ENCODE data around the gene ADRA1B. TPM values are rescaled to one million over a fixed set of nuclear protein-coding genes. Genes with fewer than 3 reads are reported as not detected.
"Not testable (repeated sequence)": the region's sequence is repeated elsewhere in the genome, so short reads cannot be mapped to it uniquely, and the experiment has no call there.

ADRA1B gene
- total RNA-seq, 2 donors from 2014 or later, result 0.32 to 0.69 TPM

DNA sequence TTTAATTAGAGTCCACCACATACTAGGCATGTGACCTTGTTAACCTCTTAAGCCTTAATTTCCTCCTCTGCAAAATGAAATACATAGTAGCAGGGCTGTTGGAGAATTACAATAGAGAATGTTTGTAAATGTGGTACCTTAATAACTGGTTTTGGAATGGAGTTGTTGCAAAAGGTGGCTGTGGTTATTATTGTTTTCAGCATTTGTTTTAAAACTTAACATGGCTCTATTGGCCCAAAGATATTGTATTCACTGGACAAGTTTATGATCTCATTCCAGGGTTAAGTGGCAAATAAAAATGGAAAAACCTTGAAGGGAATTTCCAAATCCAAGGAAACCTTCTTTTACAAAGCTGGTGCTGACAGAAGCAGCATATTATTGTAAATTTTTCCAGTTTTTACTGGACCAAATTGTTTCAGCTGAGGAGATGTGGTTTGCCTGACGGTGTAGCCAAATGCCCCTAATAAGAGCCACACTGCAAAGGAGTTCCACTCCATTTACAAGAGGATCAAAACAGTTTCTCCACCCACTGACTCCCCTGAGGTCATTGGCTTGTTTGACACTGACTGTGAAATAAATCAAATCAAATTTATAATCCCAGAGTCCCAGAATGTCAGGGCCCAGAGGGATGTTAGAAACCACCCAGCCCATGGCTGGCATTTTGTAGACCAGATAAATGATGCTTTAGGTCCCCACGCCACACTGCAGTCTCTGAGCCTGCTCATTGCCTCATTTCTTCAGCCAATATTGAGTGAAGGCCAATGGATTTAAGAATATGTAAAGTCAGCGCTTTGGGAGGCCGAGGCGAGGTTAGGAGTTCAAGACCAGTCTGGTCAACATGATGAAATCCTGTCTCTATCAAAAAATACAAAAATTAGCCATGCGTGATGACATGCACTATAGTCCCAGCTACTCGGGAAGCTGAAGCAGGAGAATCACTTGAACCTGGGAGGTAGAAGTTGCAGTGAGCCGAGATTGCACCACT lies 45.2 kb downstream of the ADRA1B start:
- H3K4me3 ChIP-seq, result no peak overlapping the region
- DNase-seq, result no peak
- H3K9ac ChIP-seq (ENCODE audit: low read depth in 2 of 2, low read length in 2 of 2), result no peak overlapping the region
- no peak overlapping the region for H3K27ac ChIP-seq
- no peaks in the 10 kb centered on the region for H3K36me3 ChIP-seq
- TF ChIP-seq, protein P1, sequence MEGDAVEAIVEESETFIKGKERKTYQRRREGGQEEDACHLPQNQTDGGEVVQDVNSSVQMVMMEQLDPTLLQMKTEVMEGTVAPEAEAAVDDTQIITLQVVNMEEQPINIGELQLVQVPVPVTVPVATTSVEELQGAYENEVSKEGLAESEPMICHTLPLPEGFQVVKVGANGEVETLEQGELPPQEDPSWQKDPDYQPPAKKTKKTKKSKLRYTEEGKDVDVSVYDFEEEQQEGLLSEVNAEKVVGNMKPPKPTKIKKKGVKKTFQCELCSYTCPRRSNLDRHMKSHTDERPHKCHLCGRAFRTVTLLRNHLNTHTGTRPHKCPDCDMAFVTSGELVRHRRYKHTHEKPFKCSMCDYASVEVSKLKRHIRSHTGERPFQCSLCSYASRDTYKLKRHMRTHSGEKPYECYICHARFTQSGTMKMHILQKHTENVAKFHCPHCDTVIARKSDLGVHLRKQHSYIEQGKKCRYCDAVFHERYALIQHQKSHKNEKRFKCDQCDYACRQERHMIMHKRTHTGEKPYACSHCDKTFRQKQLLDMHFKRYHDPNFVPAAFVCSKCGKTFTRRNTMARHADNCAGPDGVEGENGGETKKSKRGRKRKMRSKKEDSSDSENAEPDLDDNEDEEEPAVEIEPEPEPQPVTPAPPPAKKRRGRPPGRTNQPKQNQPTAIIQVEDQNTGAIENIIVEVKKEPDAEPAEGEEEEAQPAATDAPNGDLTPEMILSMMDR (IDR thresholded peaks at IDR 0.05), result no peak
- H3K27me3 ChIP-seq, result no peaks in the 10 kb centered on the region
- no peaks in the 10 kb centered on the region for H3K9me3 ChIP-seq
- intact Hi-C loops (cut with DNase I), result no loop called here
- H3K4me1 ChIP-seq, result no peaks in the 10 kb centered on the region

DNA sequence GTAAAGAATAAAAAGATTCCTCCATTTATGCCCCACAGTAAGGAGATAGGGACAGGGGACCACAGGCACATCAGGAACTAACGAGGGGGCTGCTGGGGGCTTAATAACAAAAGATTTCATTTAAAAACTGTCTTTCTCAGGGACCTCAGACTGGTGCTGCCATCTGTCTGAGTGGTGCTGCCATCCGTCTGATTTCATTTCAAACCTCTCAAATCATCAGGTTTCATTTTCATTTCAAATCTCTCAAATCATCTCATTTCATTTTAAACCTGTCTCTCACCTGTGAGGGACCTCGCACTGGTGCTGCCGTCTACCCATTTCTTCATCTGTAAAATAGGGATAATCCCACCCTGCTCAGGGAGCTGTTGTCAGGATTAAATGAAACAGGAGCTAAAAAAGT lies 45.9 kb downstream of the ADRA1B start:
- H3K36me3 ChIP-seq, result no peaks in the 10 kb centered on the region
- no peaks in the 10 kb centered on the region for H3K9me3 ChIP-seq
- no peak overlapping the region for H3K27ac ChIP-seq
- DNase-seq, result no peak
- H3K4me1 ChIP-seq, result no peaks in the 10 kb centered on the region
- no peak overlapping the region for H3K9ac ChIP-seq (ENCODE audit: low read depth in 2 of 2, low read length in 2 of 2)
- TF ChIP-seq, protein P1 (IDR thresholded peaks at IDR 0.05), result no peak
- intact Hi-C loops (cut with DNase I), result no loop called here
- H3K27me3 ChIP-seq, result no peaks in the 10 kb centered on the region
- no peak overlapping the region for H3K4me3 ChIP-seq

DNA sequence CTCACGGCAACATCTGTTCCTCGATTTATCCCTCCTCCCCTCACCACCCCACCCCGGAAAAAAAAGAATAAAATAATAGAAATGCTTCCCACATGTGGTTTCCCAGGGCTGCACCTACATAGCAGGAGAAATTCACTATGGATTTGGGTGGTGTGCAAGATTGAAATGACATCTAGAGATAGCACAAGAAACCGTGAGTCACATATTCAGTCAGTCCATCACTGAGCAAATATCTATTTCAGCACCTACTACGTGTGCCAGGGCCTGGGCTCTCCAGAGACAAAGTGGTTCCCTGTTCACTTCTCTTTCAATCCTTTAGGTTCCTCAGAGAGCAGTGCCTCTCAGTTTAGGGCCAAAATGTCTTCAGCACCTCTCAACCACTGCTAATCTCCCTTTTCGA lies 47.7 kb downstream of the ADRA1B start:
- no peaks in the 10 kb centered on the region for H3K27me3 ChIP-seq
- TF ChIP-seq, protein P1 (IDR thresholded peaks at IDR 0.05), result no peak
- intact Hi-C loops (cut with DNase I), result no loop called here

DNA sequence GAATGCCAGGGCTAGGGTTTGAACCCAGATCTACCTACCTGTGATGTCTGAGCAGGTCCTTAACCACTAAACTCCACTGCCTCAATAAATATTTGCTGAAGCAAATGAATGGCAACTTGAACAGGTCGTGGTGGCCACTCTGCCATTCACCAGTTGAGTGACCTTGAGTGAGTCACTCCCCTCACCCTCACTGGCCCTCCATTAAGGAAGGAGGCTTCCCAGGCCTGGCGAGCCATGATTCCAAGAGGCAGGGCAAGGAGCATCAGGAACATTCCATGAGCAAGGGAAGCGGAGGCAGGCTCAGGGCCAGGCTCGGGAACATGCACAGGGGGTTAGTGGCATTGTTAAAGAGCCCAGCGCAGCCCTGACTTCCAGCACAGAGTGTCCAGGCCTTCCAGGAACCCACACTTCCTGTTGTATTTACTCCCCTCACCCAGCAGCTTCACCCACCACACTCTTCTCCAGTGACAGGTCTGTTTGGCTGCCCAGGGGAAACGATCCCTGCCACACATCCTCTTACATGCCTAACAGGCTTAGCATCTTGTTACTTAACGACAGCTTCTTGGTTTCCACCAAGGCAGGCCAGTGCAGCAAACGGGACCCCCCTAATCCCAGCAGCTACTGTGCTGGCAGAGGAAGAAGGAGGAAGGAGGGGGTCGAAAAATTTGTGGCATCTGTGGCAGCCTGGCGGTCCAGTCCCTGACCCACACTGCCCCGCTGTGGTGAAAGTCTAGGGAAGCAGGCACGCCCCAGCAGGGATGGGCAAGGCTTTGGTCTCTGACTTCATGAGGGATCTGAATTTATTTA lies 49.0 kb downstream of the ADRA1B start:
- Histone ChIP-seq H3K4me1 (no peaks in the 10 kb centered on the region), H3K9me3 (no peaks in the 10 kb centered on the region), H3K36me3 (no peaks in the 10 kb centered on the region), H3K27ac (no peak overlapping the region), H3K27me3 (no peaks in the 10 kb centered on the region), H3K9ac (ENCODE audit: low read depth in 2 of 2, low read length in 2 of 2) (no peak overlapping the region), H3K4me3 (no peak overlapping the region)
- intact Hi-C loops (cut with DNase I), result no loop called here
- TF ChIP-seq, protein P1 (IDR thresholded peaks at IDR 0.05), result peak; percentile 64
- peak; percentile 54 for DNase-seq

More for the DNA sequence above, 47.7 kb downstream of the ADRA1B start:
- DNase-seq, result no peak
- no peaks in the 10 kb centered on the region for H3K9me3 ChIP-seq
- no peaks in the 10 kb centered on the region for H3K36me3 ChIP-seq
- H3K4me1 ChIP-seq, result no peaks in the 10 kb centered on the region
- no peak overlapping the region for H3K4me3 ChIP-seq
- no peak overlapping the region for H3K9ac ChIP-seq (ENCODE audit: low read depth in 2 of 2, low read length in 2 of 2)
- H3K27ac ChIP-seq, result no peak overlapping the region

DNA sequence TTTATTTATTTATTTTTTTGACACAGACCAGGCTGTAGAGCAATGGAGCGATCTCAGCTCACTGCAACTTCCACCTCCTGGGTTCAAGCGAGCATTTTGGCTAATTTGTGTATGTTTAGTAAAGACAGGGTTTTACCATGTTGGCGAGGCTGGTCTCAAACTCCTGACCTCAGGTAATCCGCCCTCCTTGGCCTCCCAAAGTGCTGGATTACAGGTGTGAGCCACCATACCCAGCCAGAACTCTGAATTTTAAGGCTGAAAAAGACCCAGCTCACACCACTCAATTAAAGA lies 49.5 kb downstream of the ADRA1B start:
- H3K4me1 ChIP-seq; intact Hi-C loops (cut with DNase I); H3K27me3 ChIP-seq: not testable (repeated sequence)

More for the DNA sequence above, 49.5 kb downstream of the ADRA1B start:
- DNase-seq; H3K9me3 ChIP-seq; H3K36me3 ChIP-seq; H3K27ac ChIP-seq; H3K9ac ChIP-seq (ENCODE audit: low read depth in 2 of 2, low read length in 2 of 2); H3K4me3 ChIP-seq: not testable (repeated sequence)
